ENCODE measurements around the gene AK4. TPM values are rescaled to one million over a fixed set of nuclear protein-coding genes. Genes with fewer than 3 reads are reported as not detected.

The AK4 gene
- total RNA-seq, 1 experiment from 2014 or later = 17.6 TPM

- BruUV-seq (replicated peaks) = no TSS peak
- POLR2A ChIA-PET (ENCODE audit: unreplicated experiment) = no interaction called here
- intact Hi-C loops (cut with micrococcal nuclease; ENCODE audit: unreplicated experiment) = no loop called here
Measured at GRCh38 chr1:65263286-65263685, 115.3 kb downstream of the AK4 start.

GRCh38 chr1:65264197-65264929, 116.4 kb downstream of the AK4 start:
- CTCF ChIA-PET = no interaction called here

More at GRCh38 chr1:65263286-65263685, 115.3 kb downstream of the AK4 start:
- Histone ChIP-seq H2AFZ (no peak overlapping the region), H3F3A (ENCODE audit: insufficient read depth, low read depth) (peaks cover 3% of the 10 kb centered on the region; the same call in 1 of the 2 replicates), H3K4me3 (no peak overlapping the region), H3K9me2 (ENCODE audit: insufficient read depth) (no peaks in the 10 kb centered on the region; the same call in 1 of the 2 replicates), H3K4me1 (replicated peaks; ENCODE audit: insufficient read depth) (peaks cover 13% of the 10 kb centered on the region; the same call in 1 of the 2 replicates), H3K27ac (no peak overlapping the region), H3K9me3 (ENCODE audit: insufficient read depth, low read depth) (no peaks in the 10 kb centered on the region), H3K36me3 (ENCODE audit: low read depth) (no peaks in the 10 kb centered on the region), H3K79me2 (ENCODE audit: low read depth) (no peaks in the 10 kb centered on the region), H4K20me1 (ENCODE audit: insufficient read depth) (no peaks in the 10 kb centered on the region), H3K4me2 (no peak overlapping the region), H3K27me3 (ENCODE audit: insufficient read depth, low read depth) (no peaks in the 10 kb centered on the region)
- CTCF ChIA-PET = no interaction called here
- no peak for DNase-seq
- TF ChIP-seq EZH2 (IDR thresholded peaks at IDR 0.05; ENCODE audit: low read depth) = no peak
- TF ChIP-seq, protein P1, sequence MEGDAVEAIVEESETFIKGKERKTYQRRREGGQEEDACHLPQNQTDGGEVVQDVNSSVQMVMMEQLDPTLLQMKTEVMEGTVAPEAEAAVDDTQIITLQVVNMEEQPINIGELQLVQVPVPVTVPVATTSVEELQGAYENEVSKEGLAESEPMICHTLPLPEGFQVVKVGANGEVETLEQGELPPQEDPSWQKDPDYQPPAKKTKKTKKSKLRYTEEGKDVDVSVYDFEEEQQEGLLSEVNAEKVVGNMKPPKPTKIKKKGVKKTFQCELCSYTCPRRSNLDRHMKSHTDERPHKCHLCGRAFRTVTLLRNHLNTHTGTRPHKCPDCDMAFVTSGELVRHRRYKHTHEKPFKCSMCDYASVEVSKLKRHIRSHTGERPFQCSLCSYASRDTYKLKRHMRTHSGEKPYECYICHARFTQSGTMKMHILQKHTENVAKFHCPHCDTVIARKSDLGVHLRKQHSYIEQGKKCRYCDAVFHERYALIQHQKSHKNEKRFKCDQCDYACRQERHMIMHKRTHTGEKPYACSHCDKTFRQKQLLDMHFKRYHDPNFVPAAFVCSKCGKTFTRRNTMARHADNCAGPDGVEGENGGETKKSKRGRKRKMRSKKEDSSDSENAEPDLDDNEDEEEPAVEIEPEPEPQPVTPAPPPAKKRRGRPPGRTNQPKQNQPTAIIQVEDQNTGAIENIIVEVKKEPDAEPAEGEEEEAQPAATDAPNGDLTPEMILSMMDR (conservative IDR thresholded peaks at IDR 0.05) = no peak

DNA sequence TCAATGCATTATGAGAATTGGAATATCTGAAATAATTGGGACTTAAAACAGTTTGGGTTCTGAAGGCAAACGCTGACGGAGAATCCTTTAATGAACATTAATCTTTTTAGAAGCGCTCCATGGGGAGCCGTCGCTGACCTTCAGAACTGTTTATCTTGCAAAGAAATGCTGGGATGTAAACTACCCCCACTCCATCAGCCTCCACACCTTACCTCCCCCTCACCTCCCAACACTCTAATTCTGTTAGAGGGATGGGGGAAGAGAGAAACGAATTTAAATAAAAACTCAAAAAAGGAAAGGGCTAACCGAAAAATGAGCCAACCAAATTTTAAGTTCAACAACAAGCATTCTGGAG, 117.3 kb downstream of the AK4 start:
- intact Hi-C loops (cut with micrococcal nuclease; ENCODE audit: unreplicated experiment) = no loop called here
- no TSS peak for BruUV-seq (replicated peaks)

More at GRCh38 chr1:65264197-65264929, 116.4 kb downstream of the AK4 start:
- no peak for DNase-seq
- no peaks in the 10 kb centered on the region for H3K9me3 ChIP-seq (ENCODE audit: insufficient read depth, low read depth)
- H4K20me1 ChIP-seq (ENCODE audit: insufficient read depth) = no peaks in the 10 kb centered on the region
- no peaks in the 10 kb centered on the region for H3K9me2 ChIP-seq (ENCODE audit: insufficient read depth)
- no TSS peak for BruUV-seq (replicated peaks)
- H2AFZ ChIP-seq = no peak overlapping the region
- H3K27ac ChIP-seq = no peak overlapping the region
- no peak for TF ChIP-seq EZH2 (IDR thresholded peaks at IDR 0.05; ENCODE audit: low read depth)
- TF ChIP-seq, protein P1 (conservative IDR thresholded peaks at IDR 0.05) = no peak
- no peaks in the 10 kb centered on the region for H3K27me3 ChIP-seq (ENCODE audit: insufficient read depth, low read depth)
- POLR2A ChIA-PET (ENCODE audit: unreplicated experiment) = no interaction called here
- H3K4me1 ChIP-seq (replicated peaks; ENCODE audit: insufficient read depth) = peaks cover 13% of the 10 kb centered on the region; the same call in 1 of the 2 replicates
- H3K36me3 ChIP-seq (ENCODE audit: low read depth) = no peaks in the 10 kb centered on the region
- no peak overlapping the region for H3K4me2 ChIP-seq
- H3K4me3 ChIP-seq = no peak overlapping the region
- intact Hi-C loops (cut with micrococcal nuclease; ENCODE audit: unreplicated experiment) = no loop called here
- peaks cover 3% of the 10 kb centered on the region; the same call in 1 of the 2 replicates for H3F3A ChIP-seq (ENCODE audit: insufficient read depth, low read depth)
- H3K79me2 ChIP-seq (ENCODE audit: low read depth) = no peaks in the 10 kb centered on the region

More for the DNA sequence above, 117.3 kb downstream of the AK4 start:
- no peaks in the 10 kb centered on the region for H3K9me3 ChIP-seq (ENCODE audit: insufficient read depth, low read depth)
- no peaks in the 10 kb centered on the region for H3K9me2 ChIP-seq (ENCODE audit: insufficient read depth)
- POLR2A ChIA-PET (ENCODE audit: unreplicated experiment) = no interaction called here
- no peaks in the 10 kb centered on the region for H3K27me3 ChIP-seq (ENCODE audit: insufficient read depth, low read depth)
- H3K79me2 ChIP-seq (ENCODE audit: low read depth) = no peaks in the 10 kb centered on the region
- peaks cover 3% of the 10 kb centered on the region; the same call in 1 of the 2 replicates for H3F3A ChIP-seq (ENCODE audit: insufficient read depth, low read depth)
- CTCF ChIA-PET = no interaction called here
- H3K4me1 ChIP-seq (replicated peaks; ENCODE audit: insufficient read depth) = peaks cover 9% of the 10 kb centered on the region; the same call in 1 of the 2 replicates
- no peak for TF ChIP-seq EZH2 (IDR thresholded peaks at IDR 0.05; ENCODE audit: low read depth)
- TF ChIP-seq, protein P1 (conservative IDR thresholded peaks at IDR 0.05) = no peak
- no peak overlapping the region for H3K4me2 ChIP-seq
- no peaks in the 10 kb centered on the region for H4K20me1 ChIP-seq (ENCODE audit: insufficient read depth)
- DNase-seq = no peak
- H2AFZ ChIP-seq = no peak overlapping the region
- no peak overlapping the region for H3K27ac ChIP-seq
- H3K36me3 ChIP-seq (ENCODE audit: low read depth) = no peaks in the 10 kb centered on the region
- H3K4me3 ChIP-seq = no peak overlapping the region

Measured in PC-9 (cell line).